NCI-H146 treated with DMSO at 0.1 percent for 48 hours (cell line): ENCODE results near the gene C7orf25.
"Not testable (repeated sequence)": the region's sequence is repeated elsewhere in the genome, so short reads cannot be mapped to it uniquely, and the experiment has no call there.

Experiments
- DNase-seq: peaks from one replicate; lab custom pipeline; 2025; ENCODE audit not compliant: unreplicated experiment; lab: John Stamatoyannopoulos, UW

The C7orf25 gene

GRCh38 chr7:42929449-42929848, 17.6 kb upstream of the C7orf25 start:
- no peak for DNase-seq

DNA sequence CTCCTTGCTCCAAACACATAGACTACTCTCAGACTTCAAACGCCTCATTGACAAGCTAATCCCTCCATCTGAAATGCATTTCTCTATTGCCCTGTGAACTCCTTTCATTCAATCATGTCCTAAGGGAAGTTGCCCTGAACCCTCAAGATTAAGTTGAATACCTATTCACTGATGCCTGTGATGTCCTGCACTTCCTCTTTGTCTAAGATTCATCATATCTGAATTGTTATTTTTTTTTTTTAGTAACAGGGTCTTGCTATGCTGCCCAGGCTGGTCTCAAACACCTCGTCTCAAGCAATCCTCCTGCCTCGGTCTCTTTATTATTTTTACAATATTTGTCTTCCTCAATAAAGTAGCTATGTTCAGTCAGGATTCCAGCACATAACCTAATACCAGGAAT, 16.9 kb upstream of the C7orf25 start:
- DNase-seq, result no peak

DNA sequence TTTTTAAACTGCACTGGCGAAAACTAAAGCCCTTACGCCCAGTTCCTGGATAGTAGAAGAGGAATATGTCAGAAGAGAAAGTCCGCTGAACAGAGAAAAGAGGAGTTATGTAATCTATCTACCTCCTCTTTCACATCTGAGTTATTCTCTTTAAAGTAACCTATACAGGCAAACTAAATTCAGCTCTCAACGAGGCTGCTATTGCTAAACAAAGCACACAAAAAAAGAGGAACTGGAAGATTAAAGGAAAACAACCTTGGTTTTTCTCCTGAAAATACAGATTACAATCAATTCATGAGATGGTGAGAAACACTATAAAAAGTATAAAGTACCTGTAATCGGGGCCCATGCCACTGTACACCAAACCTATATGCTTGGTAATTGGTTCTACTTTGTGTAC, 14.3 kb upstream of the C7orf25 start:
- no peak for DNase-seq

GRCh38 chr7:42925630-42926029, 13.8 kb upstream of the C7orf25 start:
- no peak for DNase-seq

DNA sequence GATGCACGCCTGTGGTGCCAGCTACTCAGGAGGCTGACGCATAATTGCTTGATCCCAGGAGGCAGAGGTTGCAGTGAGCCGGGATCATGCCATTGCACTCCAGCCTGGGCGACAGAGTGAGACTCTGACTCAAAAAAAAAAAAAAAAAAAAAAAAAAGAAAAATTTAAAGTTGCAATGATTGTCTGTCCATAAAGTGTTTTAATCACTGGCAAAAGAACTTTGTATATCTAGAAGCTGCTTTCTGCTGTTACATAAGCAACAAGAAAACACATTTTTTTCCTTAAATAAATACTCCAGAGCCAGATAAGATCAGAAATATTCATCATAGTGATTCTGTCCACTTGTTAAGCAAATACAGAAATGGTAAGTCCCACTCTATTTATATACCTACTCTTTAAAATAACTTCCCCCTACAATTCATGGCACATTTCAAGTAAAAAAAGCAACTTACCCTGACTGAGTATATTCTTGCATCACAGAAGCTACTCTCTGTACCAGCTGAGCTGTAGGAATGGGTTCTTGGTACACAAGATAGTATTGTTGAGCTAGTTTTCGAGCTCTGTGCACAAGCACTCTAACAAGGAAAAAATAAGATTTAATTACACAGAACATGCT, 12.5 kb upstream of the C7orf25 start:
- no peak for DNase-seq

GRCh38 chr7:42922017-42922753, 10.3 kb upstream of the C7orf25 start:
- DNase-seq, result no peak

GRCh38 chr7:42915356-42915755, 3.5 kb upstream of the C7orf25 start:
- no peak for DNase-seq

DNA sequence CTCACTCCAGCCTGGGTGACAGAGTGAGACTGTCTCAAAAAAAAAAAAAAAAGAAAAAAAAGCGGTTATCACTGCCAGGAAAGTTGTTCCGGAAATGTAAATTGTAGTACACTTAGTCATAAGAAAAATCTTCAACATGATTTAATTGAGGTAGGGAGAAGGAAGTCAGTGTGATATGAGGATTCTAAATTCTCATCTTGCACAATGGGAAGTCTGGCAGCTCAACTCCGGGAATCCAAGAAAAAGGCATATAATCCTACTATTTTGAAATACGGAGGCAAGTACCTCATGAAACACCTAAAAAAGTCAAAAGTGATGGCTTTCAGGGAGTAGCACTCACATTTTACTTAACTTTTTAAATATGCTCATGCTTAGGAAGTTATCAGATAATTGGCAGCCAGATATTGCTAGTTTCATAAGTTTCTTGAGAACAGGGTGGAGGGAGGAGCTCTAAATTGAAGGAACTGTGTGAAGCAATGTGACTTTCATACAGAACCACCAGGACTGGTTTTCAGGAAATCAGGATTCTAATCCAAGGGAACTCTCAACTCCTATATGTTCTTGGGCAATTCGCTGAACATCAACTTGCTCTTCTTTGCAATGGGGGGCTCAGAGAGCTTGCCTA, 2.7 kb upstream of the C7orf25 start:
- DNase-seq, result no peak

- no peak for DNase-seq
These were observed 2.1 kb upstream of the C7orf25 start for GRCh38 chr7:42914009-42914408.

GRCh38 chr7:42913591-42913990, 1.7 kb upstream of the C7orf25 start:
- DNase-seq, result no peak

DNA sequence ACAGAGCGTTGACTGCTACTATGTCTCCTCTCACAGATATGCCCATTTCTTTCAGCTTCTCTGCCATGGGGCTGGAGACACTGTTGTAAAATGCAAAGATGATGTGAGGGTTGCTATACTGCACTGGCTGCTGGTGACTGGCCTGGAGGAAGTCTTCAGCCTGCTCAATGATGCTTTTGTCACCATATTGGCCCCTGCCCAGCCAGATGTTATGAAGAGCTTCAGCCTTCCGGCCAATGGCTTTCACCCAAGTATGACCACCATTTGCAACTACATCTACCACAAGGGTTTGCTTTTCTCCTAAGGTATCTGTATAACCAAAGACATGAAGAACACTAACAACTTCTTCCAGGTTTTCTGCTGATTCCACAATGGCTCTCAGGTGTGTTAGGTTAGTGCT, 1.6 kb downstream of the C7orf25 start:
- DNase-seq, result no peak

DNA sequence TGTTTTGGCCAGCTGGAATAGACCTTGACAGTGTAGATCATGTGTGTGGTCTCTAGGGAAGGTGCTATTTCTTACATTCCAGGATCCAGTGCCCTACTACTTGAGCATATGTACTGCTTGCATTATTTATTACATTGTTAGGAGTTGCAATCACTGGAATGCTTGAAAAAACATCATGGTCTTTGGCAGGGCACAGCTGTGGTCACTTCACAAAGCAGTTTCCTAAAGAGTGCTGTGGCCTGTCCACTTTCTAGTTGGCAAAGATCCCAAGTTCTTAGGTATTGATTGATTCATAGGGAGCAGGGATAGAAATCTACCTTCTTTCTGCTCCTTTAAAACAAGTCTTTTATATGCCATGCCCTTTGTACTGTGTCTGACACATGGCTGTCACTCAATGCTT, 4.6 kb downstream of the C7orf25 start:
- DNase-seq, result no peak

- DNase-seq, result no peak
These were observed 5.7 kb downstream of the C7orf25 start for GRCh38 chr7:42906181-42906580.

DNA sequence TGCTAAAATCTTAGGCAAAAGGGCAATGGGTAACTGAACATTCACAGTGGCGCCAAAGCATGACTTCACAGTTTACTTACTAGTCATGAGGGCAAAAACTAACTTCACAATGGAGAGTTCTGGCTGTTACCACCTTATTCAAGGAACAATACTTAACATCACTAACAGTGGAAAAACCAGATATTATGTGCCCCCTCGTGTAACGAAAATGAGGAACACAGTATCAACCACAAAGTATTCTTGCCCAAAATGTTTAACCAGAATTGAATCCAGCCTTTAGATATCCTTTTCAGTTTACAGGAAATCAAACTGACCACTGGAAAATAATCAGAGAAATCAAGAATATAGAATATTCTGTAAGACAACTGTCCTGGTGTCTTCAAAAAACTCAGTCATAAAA, 9.5 kb downstream of the C7orf25 start:
- DNase-seq, result no peak

- DNase-seq, result no peak
These were observed 11.0 kb downstream of the C7orf25 start for GRCh38 chr7:42900842-42901241.

GRCh38 chr7:42893346-42894240, 18.3 kb downstream of the C7orf25 start:
- DNase-seq, result no peak

DNA sequence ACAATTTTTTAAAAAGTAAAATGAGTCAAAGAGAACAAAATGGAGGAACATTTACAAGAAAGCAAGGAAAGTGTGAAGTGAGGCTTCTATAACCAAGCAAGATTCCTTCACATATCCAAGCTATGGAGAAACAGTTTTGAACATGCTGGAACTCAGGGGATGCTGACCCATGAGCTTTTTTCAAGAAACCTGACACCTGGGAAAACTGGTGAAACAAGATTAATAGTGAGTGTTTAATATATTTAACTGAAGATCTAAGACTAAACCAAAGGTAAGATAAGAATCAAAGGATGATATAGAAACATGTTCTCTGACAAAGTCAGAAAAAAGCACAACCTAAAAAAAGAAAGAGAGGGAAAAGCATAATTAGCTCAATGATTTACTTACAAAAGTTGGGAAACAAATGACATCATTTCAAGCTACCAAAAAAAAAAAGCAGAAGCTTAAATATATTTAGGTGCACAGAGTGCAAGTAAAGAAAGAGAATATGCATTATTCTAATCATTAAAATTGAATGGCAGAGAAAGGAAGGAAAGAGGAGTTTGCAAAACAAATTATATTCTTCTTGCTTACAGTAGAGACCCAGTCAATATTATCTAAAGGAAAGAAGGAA, 24.9 kb downstream of the C7orf25 start:
- DNase-seq, result no peak

GRCh38 chr7:42886129-42886528, 25.7 kb downstream of the C7orf25 start:
- DNase-seq, result no peak

- DNase-seq, result not testable (repeated sequence)
These were observed 26.7 kb downstream of the C7orf25 start for GRCh38 chr7:42885183-42885582.

DNA sequence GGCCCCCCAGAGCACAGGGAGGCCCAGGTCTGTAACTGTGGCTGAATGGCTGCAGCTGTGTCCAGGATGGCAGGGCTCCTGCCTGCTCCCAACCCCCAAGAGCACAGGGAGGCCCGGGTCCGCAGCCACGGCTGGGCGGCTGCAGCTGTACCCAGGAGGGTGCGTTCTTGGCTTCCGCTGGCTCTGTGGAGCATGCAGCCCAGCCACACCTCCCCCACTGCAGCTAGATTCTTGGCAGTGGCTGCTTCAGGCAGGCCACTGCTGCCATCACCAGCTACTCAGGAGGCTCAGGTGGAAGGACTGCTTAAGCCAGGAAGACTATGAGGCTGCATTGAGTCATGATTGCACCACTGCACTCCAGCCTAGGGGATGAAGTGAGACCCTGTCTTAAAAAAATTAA, 27.9 kb downstream of the C7orf25 start:
- no peak for DNase-seq

DNA sequence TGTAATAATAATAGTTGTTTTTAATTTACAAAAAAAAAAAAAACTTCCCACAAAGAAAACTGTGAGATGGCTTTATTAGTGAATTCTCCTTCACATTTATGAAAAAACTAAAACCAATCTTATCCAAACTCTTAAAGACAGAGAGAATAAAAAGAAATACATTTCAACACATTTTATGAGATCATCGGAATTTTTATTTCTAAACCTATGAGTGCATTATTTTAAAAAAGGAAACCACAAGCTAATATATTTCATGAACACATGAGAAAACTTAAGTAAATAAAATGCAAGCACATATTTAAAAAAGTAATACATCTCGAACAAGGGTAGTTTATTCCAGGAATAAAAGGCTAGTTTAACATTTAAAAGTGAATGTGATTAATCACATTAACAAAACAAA, 31.5 kb downstream of the C7orf25 start:
- no peak for DNase-seq
